ENCODE results near the gene KIF20B.

Gene KIF20B

GRCh38 chr10:89701242-89702120, at the start of gene KIF20B:
TSS of gene KIF20B (plus strand) at chr10:89701590. CDS start at chr10:89705295, 3,705 bp downstream.
- DNase-seq = peak; percentile 97

GRCh38 chr10:89651916-89652573, 49.3 kb upstream of the KIF20B start:
- DNase-seq = no peak

- DNase-seq = no peak
These were observed 48.5 kb upstream of the KIF20B start for GRCh38 chr10:89652806-89653370.

- DNase-seq = peak; percentile 84
These were observed 48.0 kb upstream of the KIF20B start for GRCh38 chr10:89653410-89653869.

GRCh38 chr10:89655722-89656121, 45.7 kb upstream of the KIF20B start:
- no peak for DNase-seq

GRCh38 chr10:89657302-89657701, 44.1 kb upstream of the KIF20B start:
- DNase-seq = no peak

GRCh38 chr10:89659143-89660131, 42.0 kb upstream of the KIF20B start:
- peak; percentile 95 for DNase-seq

- DNase-seq = peak; percentile 28
These were observed 38.8 kb upstream of the KIF20B start for GRCh38 chr10:89662596-89662995.

- DNase-seq = no peak
These were observed 38.2 kb upstream of the KIF20B start for GRCh38 chr10:89663144-89663543.

GRCh38 chr10:89664203-89664602, 37.2 kb upstream of the KIF20B start:
- DNase-seq = no peak

- no peak for DNase-seq
These were observed 36.1 kb upstream of the KIF20B start for GRCh38 chr10:89665302-89665701.

- no peak for DNase-seq
These were observed 35.3 kb upstream of the KIF20B start for GRCh38 chr10:89666138-89666537.

GRCh38 chr10:89668386-89669071, 32.9 kb upstream of the KIF20B start:
- no peak for DNase-seq

GRCh38 chr10:89669985-89670384, 31.4 kb upstream of the KIF20B start:
- DNase-seq = no peak

GRCh38 chr10:89670926-89671325, 30.5 kb upstream of the KIF20B start:
- no peak for DNase-seq

GRCh38 chr10:89677341-89677740, 24.0 kb upstream of the KIF20B start:
- DNase-seq = no peak

- DNase-seq = no peak
These were observed 21.4 kb upstream of the KIF20B start for GRCh38 chr10:89679986-89680385.

GRCh38 chr10:89683883-89684282, 17.5 kb upstream of the KIF20B start:
- no peak for DNase-seq

GRCh38 chr10:89684604-89685003, 16.8 kb upstream of the KIF20B start:
- DNase-seq = peak; percentile 55

- no peak for DNase-seq
These were observed 15.5 kb upstream of the KIF20B start for GRCh38 chr10:89685936-89686335.

- no peak for DNase-seq
These were observed 11.4 kb upstream of the KIF20B start for GRCh38 chr10:89690027-89690426.

GRCh38 chr10:89692416-89692815, 9.0 kb upstream of the KIF20B start:
- DNase-seq = no peak
